GM12892 (cell line): Measurements from ENCODE around the gene CLDN6.
"Not testable (repeated sequence)": the region's sequence is repeated elsewhere in the genome, so short reads cannot be mapped to it uniquely, and the experiment has no call there.

Experiments used
- POLR2A ChIP-seq: IDR thresholded peaks from 2 replicates; pipeline ENCODE4 v1.6.1; 2011; ENCODE audit warnings: low read depth, low read length, control low read depth
- POLR2AphosphoS5 ChIP-seq: IDR thresholded peaks from 2 replicates; pipeline ENCODE4 v1.6.1; 2011; ENCODE audit warnings: low read depth, low read length, control low read depth

GRCh38 chr16:3055734-3056115 lies 37.7 kb upstream of the CLDN6 start:
- not testable (repeated sequence) for TF ChIP-seq POLR2A, POLR2AphosphoS5
